Measurements from ENCODE around the gene EP300.
"Not testable (repeated sequence)": the region's sequence is repeated elsewhere in the genome, so short reads cannot be mapped to it uniquely, and the experiment has no call there.

Gene EP300

GRCh38 chr22:41052661-41053490 is 39.5 kb upstream of the EP300 start:
- DNase-seq (ENCODE audit: low read depth, low spot score) = peak; percentile 60

DNA sequence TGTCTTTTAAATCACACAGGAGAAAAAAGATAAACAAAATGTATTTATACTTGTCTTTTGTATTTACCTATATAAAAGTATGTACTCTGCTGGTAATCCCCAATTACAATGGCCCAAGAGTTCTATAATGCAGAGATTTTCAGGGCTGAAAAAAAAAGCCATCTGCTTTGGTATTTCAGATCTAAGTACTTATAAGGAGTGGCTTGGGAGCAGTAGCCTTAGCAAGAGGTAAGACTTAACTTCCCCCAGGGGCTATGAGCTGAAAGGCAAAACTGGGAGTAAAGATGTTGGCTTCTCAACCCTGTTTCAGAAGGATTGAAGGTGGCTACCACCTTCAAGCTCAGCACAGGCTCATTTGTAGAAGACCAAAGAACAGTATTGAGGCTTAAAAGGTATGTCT is 35.3 kb upstream of the EP300 start:
- no peak overlapping the region for H3K4me3 ChIP-seq (ENCODE audit: low read depth, low read length)
- in situ Hi-C loops (cut with HindIII; ENCODE audit: low sequenced_read_pairs) = no loop called here
- no peak for DNase-seq (ENCODE audit: low read depth, low spot score)
- TF ChIP-seq CTCF (IDR thresholded peaks at IDR 0.05; ENCODE audit: low read depth, low read length) = no peak

More at GRCh38 chr22:41052661-41053490, 39.5 kb upstream of the EP300 start:
- TF ChIP-seq CTCF (IDR thresholded peaks at IDR 0.05; ENCODE audit: low read depth, low read length) = no peak
- in situ Hi-C loops (cut with HindIII; ENCODE audit: low sequenced_read_pairs) = no loop called here
- H3K4me3 ChIP-seq (ENCODE audit: low read depth, low read length) = no peak overlapping the region

- in situ Hi-C loops (cut with HindIII; ENCODE audit: low sequenced_read_pairs) = no loop called here
- TF ChIP-seq CTCF (IDR thresholded peaks at IDR 0.05; ENCODE audit: low read depth, low read length) = no peak
- no peak for DNase-seq (ENCODE audit: low read depth, low spot score)
- no peak overlapping the region for H3K4me3 ChIP-seq (ENCODE audit: low read depth, low read length)
These were observed 30.2 kb upstream of the EP300 start for GRCh38 chr22:41062146-41062545.

DNA sequence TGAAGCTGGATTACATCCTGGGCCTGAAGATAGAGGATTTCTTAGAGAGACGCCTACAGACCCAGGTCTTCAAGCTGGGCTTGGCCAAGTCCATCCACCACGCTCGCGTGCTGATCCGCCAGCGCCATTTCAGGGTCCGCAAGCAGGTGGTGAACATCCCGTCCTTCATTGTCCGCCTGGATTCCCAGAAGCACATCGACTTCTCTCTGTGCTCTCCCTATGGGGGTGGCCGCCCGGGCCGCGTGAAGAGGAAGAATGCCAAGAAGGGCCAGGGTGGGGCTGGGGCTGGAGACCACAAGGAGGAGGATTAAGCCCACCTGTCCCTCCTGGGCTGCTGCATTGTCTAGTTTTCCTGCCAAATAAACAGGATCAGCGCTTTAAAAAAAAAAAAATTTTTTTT is 28.1 kb upstream of the EP300 start:
- in situ Hi-C loops (cut with HindIII; ENCODE audit: low sequenced_read_pairs); DNase-seq (ENCODE audit: low read depth, low spot score); H3K4me3 ChIP-seq (ENCODE audit: low read depth, low read length): not testable (repeated sequence)

- H3K4me3 ChIP-seq (ENCODE audit: low read depth, low read length); in situ Hi-C loops (cut with HindIII; ENCODE audit: low sequenced_read_pairs); DNase-seq (ENCODE audit: low read depth, low spot score): not testable (repeated sequence)
These were observed 26.1 kb upstream of the EP300 start for GRCh38 chr22:41066341-41066740.

DNA sequence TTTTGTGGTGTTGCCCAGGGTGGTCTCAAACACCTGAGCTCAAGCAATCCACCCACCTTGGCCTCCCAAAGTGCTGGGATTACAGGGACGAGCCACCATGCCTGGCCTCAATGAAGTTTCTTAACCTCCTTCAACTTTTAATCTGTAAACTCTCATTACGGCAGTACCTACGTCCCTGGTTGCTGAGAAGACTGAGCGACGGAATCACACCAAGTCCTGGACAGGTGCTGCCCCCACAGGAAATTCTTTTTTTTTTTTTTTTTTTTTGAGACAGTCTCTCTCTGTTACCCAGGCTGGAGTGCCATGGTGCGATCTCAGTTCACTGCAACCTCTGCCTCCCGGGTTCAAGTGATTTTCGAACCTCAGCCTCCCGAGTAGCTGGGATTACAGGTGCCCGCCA is 24.4 kb upstream of the EP300 start:
- in situ Hi-C loops (cut with HindIII; ENCODE audit: low sequenced_read_pairs); H3K4me3 ChIP-seq (ENCODE audit: low read depth, low read length); DNase-seq (ENCODE audit: low read depth, low spot score): not testable (repeated sequence)

- in situ Hi-C loops (cut with HindIII; ENCODE audit: low sequenced_read_pairs) = no loop called here
- no peak for TF ChIP-seq CTCF (IDR thresholded peaks at IDR 0.05; ENCODE audit: low read depth, low read length)
- H3K4me3 ChIP-seq (ENCODE audit: low read depth, low read length) = no peak overlapping the region
- no peak for DNase-seq (ENCODE audit: low read depth, low spot score)
These were observed 21.6 kb upstream of the EP300 start for GRCh38 chr22:41070665-41071331.

DNA sequence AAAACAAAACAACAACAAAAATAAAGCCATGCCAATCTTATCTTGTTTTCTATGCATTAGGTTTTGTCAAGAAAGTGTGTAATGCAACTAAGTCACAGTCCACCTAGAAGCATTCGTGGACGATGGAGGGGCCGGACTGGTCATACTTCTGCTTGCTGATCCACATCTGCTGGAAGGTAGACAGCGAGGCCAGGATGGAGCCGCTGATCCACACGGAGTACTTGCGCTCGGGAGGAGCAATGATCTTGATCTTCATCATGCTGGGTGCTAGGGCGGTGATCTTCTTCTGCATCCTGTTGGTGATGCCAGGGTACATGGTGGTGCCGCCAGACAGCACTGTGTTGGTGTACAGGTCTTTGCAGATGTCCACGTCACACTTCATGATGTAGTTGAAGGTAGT is 18.3 kb upstream of the EP300 start:
- TF ChIP-seq CTCF (IDR thresholded peaks at IDR 0.05; ENCODE audit: low read depth, low read length) = no peak
- in situ Hi-C loops (cut with HindIII; ENCODE audit: low sequenced_read_pairs) = no loop called here
- no peak for DNase-seq (ENCODE audit: low read depth, low spot score)
- H3K4me3 ChIP-seq (ENCODE audit: low read depth, low read length) = no peak overlapping the region

Data from astrocyte of the spinal cord (primary cell).